ENCODE data around the gene ARHGAP27.
"Not testable (repeated sequence)": the region's sequence is repeated elsewhere in the genome, so short reads cannot be mapped to it uniquely, and the experiment has no call there.

Gene ARHGAP27

GRCh38 chr17:45361451-45361850 lies 71.2 kb downstream of the ARHGAP27 start:
- no peak for DNase-seq (ENCODE audit: low read depth in 2 of 2)

DNA sequence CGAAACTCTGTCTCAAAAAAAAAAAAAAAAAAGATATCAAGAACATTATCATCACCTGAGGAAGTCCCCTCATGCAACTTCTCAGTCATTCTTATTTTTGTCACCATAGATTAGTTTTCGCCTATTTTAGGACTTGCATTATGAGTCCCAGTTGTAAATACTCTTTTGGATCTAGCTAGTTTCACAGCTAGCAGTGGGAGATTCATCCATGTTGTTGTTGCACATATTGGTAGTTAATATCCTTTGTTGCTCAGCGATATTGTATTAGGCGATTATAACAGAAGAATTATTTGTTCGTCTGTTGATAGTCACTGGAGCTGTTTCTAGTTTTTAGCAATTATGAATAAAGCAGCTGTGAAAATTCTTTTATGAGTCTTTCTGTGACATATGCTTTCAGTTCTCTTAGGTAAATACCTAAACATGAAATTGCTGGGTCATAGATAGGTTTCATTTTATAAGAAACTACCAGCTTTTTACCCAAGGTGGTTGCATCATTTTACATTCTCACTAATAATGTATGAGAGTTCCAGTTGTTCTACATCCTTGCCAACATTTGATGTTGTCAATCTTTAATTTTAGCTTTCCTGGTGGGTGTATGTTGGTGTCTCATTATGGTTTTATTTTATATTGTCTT lies 75.2 kb downstream of the ARHGAP27 start:
- DNase-seq (ENCODE audit: low read depth in 2 of 2): no peak

- no peak for DNase-seq (ENCODE audit: low read depth in 2 of 2)
Observed at GRCh38 chr17:45355087-45355486, 77.6 kb downstream of the ARHGAP27 start.

GRCh38 chr17:45353043-45353442 lies 79.6 kb downstream of the ARHGAP27 start:
- peak; percentile 7 to 13 for DNase-seq (ENCODE audit: low read depth in 2 of 2)

GRCh38 chr17:45351831-45352230 lies 80.8 kb downstream of the ARHGAP27 start:
- no peak for DNase-seq (ENCODE audit: low read depth in 2 of 2)

- no peak for DNase-seq (ENCODE audit: low read depth in 2 of 2)
Observed at GRCh38 chr17:45347444-45347843, 85.2 kb downstream of the ARHGAP27 start.

GRCh38 chr17:45346216-45347015 lies 86.3 kb downstream of the ARHGAP27 start:
- DNase-seq (ENCODE audit: low read depth in 2 of 2): no peak

GRCh38 chr17:45345554-45346215 lies 87.0 kb downstream of the ARHGAP27 start:
- no peak for DNase-seq (ENCODE audit: low read depth in 2 of 2)

DNA sequence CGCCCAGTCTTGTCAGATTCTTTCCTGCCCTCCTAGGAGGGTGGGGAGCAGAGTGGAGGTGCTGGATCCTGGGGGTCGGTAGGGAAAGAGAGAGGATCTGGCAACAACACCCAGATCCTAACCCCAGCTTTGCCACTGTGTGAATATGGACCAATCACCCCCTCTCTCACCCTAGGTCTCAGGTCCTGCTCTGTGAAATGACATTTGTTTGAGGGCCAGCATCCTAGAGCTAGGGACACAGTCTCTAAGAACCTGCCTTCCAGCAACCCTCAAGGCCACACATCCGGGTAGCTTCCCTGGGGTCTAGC lies 87.5 kb downstream of the ARHGAP27 start:
- no peak for DNase-seq (ENCODE audit: low read depth in 2 of 2)

DNA sequence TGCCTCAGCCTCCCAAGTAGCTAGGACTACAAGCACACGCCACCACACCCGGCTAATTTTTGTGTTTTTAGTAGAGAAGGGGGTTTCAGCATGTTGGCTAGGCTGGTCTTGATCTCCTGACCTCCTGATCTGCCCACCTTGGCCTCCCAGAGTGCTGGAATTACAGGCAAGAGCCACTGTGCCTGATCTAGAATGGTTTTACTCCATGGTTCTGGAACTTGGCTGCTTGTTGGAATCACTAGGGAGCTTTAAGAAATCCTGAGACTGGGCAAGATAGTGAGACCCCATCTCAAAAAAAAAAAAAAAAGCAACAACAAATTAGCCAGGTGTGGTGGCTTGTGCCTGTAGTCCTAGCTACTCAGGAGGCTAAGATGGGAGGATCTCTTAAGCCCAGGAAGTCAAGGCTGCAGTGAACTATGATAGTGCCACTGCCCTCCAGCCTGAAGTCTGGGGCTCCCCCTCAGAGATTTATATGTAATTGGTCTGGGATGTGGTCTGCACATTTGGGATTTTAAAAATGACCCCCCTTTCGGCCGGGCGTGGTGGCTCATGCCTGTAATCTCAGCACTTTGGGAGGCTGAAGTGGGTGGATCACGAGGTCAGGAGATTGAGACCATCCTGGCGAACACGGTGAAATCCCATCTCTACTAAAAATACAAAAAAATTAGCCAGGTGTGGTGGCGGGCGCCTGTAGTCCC lies 88.6 kb downstream of the ARHGAP27 start:
- not testable (repeated sequence) for DNase-seq (ENCODE audit: low read depth in 2 of 2)
